ENCODE results near the gene TMPRSS4.
"Not testable (repeated sequence)": the region's sequence is repeated elsewhere in the genome, so short reads cannot be mapped to it uniquely, and the experiment has no call there.

The TMPRSS4 gene

DNA sequence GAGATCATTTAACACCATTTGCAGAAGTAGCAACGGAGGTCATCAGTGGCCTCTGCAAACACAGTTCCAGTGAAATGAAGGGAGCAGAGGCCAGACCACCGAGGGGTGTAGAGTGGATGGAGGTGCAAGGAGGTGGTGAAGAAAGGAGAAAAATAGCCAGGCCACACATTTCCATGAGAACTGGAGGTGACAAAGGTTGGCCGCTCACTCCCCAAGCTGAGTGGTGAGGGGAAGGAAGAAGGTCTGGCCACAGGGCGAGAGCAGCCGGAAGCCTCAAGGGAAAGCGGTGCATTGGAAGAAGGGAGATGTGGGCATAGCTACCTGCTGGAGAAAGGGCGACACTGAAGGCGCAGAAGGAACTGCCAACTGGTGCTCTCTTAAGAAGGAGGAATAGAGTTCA is 20.1 kb upstream of the TMPRSS4 start:
- DNase-seq (ENCODE audit: low read depth, low spot score), result no peak

- no peak for DNase-seq (ENCODE audit: low read depth, low spot score)
Observed at GRCh38 chr11:118057251-118058145, 19.4 kb upstream of the TMPRSS4 start.

DNA sequence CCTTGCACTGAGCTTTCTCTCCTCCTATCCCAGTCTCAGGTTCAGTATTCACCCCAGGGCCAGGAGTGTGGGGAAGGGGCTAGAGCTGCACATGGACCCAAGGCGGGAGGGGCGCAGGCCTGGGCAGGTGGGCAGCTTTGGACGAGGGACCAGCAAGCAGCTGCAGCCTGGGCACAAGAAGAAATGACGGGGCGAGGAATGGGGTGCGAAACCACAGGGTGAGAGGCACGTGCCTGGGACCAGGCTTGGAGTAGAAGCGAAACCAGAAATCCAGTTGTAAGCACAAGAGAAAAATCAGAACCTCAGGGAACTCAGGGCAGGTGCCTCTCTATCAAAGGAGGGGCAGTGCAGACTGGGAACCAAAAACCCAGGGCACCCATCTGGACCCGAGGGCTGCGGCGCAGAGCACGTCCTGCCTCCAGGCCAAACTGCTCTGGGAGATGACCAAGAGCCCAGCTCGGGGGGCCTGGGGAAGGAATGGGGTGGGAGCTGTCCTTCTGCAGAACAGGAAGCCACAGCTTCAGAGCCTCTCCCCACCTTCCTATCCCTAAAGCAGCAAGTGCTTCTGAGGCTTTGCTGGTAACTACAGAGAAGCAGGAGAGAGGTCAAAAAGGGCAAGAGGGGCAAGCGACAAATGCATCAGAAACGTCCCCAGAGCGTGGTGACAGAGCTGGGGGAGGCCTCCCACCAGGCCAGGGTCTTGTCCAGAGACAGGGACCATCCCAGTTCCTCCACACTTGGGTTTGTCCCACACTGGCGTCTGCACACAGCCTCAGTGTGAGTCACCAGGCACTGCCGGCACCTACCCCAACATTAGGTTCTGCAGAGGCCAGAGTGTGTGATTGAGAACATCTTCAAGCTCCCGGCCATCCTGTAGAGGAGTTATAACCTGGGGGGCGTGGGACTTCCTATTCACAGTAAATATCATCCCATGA is 18.3 kb upstream of the TMPRSS4 start:
- DNase-seq (ENCODE audit: low read depth, low spot score), result no peak

GRCh38 chr11:118059246-118059940 is 17.5 kb upstream of the TMPRSS4 start:
- no peak for DNase-seq (ENCODE audit: low read depth, low spot score)

DNA sequence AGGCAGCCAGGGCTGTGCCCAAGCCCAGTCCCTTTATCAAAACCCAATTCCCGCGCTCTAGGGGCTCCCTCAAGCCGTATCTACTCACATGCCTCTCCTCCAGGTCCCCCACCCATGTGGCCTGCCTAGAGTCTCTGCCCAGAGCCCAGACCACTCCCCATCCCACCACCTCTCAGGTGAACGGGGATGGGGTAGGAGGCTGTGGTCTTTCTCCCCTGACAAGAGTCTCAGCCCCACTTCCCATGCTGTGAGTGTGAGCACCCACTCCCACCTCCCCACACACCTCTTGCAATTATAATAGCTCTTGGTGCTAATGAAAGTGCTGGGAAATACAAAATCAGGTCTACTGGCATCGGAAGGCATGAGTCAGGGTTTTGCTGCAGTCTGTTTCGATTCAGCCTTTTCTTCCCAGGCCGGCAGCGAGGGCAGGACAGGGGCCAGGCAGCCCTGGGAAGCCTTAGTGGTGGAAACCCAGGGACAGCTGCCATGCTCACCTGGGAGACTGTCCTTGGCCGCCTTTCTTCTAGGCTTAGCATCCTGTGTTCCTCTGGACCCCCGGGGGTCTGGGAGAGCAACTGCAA is 16.7 kb upstream of the TMPRSS4 start:
- DNase-seq (ENCODE audit: low read depth, low spot score), result no peak

DNA sequence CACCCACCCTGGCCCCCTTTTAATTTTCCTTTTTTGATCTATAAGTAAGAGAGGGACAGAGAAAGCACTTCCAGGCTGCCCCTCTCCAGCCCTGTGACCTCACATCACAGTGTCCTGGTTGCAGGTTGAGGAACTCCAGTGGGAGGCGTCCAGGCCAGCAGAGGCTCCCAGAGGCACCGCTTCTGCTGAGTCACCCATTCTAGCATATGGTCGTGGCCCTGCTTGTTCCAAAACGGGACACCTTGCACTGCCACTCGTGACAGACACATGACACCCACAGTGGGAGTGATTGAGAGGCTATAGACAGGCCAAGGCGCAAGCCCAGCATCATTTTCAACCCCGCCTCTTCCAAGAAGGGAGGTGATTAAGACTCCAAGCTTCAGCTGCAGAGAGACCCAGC is 16.0 kb upstream of the TMPRSS4 start:
- DNase-seq (ENCODE audit: low read depth, low spot score), result no peak

DNA sequence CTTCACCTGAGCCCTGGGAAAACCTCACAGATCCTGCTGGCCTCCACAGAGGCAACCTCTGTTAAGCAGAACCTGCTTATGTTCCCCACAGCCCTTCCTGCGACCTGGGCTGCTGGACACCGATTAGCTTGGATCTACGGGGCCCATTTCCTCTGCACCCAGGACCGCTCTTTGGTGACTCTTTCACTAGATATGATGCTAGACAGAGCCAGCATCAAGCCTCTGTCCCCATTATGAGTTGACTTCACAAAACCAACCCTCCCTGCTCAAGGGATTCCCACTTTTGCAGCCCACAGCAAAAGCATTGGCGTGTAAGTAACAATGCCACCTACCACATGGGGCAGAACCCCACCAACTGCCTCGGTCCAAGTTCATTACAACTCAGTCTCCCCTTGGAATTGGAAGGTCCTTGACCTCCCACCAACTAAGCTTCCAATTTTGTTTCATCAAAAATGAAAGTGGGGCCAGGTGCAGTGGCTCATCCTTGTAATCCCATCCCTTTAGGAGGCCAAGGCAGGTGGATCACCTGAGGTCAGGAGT is 15.2 kb upstream of the TMPRSS4 start:
- DNase-seq (ENCODE audit: low read depth, low spot score), result no peak

DNA sequence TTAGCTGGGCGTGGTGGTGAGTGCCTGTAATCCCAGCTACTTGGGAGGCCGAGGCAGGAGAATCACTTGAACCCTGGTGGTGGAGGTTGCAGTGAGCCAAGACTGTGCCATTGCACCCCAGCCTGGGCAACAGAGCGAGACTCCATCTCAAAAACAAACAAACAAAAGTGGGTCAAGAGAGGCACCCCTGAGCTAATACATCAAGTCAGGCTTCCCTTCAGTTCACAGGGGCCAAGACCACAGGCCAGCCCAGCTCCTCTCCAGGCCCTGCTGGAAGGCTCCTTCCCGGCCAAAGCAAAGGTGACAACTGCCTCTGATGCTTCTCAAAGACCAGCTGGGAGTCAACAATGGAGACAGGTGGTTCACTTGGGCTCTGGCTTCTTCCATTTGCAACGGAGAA is 14.7 kb upstream of the TMPRSS4 start:
- DNase-seq (ENCODE audit: low read depth, low spot score), result not testable (repeated sequence)

GRCh38 chr11:118062631-118063030 is 14.2 kb upstream of the TMPRSS4 start:
- DNase-seq (ENCODE audit: low read depth, low spot score), result not testable (repeated sequence)

DNA sequence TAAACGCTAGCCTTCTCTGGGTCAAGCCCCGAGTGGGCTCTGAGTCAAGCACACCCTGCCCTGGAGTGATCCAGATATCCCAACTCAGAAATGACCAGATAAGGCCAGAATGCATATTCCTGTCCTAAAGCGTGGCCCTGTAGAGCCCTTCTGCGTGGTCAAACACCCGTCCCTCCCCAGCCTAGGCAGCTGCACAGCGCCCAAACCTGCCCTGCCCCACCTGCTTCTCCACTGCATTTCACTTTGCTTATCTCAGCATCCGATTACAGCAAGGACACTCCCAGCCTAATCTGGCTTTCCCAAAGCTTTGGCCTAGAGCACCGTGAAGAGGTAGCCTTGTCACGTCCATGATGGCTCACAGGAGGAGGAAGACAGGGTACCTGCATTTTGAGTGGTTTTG is 11.9 kb upstream of the TMPRSS4 start:
- DNase-seq (ENCODE audit: low read depth, low spot score), result no peak

- DNase-seq (ENCODE audit: low read depth, low spot score), result no peak
Observed at GRCh38 chr11:118065384-118065783, 11.5 kb upstream of the TMPRSS4 start.

DNA sequence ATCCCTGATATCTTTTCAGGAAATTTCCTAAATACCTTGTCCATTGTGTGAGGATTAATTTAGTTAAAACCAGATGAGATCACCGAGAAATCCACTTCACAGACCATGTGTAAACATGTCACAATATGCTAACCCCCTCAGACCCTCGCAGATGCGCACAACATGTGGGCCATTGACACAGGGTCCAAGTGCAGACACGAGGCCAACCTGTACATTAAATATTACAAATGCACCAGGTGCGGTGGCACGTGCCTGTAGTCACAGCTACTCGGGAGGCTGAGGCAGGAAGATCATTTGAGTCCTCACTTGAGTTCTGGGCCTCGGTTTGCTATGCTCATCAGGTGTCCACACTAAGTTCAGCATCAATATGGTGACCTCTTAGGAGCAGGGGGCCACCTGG is 9.9 kb upstream of the TMPRSS4 start:
- DNase-seq (ENCODE audit: low read depth, low spot score), result no peak

DNA sequence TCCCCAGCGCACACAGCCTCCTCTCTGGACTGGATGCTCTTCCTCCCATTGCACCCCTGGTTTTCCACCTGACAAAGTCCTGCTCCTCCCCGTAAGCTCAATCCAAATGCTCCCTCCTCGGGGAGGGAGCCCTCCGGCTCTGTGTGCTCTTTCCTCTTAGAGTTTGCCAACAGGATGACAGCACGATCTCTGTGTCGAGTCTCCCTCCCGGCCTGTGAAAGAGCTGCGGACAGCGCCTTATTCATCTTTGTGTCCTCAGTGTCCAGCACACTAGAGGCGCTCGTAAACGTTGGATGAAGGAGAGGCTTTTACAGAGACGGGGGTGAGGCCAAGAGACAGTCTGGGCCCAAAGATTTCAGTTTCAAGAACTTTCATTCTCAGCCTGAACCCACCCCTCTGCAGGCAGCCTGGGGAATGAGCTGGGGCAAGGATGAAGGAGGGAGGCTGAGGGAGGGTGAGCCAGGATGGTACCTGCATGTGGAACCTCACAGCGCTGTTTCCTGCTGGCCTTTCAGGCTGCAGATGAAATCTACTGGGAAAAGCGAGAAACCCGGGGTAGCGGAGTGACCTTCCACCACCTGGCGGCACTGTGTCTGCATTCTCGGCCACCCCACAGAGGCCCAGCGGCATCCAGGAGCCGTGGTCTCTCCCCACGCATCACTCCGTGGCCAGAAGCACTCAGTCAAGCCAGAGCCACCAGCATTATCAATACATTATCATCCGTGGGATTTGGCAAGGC is 8.5 kb upstream of the TMPRSS4 start:
- DNase-seq (ENCODE audit: low read depth, low spot score), result no peak

DNA sequence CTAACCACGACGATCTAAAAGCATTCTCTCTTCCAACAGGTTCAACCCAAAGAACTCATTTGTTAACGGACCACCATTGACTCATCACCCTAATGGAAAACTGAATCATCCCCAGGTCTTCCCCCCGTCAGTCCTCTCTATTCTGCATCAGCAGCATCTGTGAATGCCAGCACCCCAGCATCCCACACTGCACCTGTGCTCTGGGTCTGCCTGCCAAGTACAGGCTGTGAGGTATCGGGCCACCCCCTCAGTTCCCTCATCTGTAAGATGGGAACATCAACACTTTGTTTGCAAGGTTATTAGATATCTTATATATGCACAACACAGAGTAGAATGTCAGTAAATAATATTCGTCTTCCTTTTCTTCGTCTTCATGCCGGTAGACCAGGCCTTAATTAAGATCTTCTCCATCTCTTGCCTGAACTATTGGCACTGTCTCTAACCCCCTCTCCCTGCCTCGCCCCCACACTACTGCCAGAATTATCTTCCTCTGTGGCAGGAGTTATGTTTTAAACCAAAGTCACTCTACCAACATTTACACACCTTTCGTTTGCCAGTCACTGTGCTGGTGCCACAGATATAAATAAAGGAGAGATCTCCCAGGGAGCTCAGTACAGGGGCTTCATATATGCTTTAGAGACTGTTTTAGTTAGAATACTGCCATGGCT is 7.8 kb upstream of the TMPRSS4 start:
- no peak for DNase-seq (ENCODE audit: low read depth, low spot score)

GRCh38 chr11:118071416-118072030 is 5.4 kb upstream of the TMPRSS4 start:
- no peak for DNase-seq (ENCODE audit: low read depth, low spot score)

DNA sequence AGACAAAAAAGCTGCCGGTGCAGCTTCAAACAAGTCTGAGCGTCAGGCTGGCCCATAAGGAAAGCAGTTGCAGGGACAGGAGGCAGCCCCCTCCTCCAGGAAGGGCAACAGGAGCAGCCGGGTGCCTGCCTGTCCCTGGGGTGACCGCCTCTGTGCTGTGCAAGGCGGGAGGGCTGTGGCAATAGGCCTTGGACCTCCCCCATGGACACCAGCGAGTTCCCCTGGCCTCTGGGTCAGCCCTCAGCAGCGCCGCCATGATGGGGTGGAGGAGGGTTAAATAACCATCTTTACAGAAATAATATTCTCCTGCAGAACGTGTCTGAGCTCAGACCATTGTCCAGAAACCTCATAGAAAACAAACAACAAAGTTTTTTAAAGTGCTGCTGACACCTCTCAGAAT is 3.3 kb upstream of the TMPRSS4 start:
- DNase-seq (ENCODE audit: low read depth, low spot score), result no peak

DNA sequence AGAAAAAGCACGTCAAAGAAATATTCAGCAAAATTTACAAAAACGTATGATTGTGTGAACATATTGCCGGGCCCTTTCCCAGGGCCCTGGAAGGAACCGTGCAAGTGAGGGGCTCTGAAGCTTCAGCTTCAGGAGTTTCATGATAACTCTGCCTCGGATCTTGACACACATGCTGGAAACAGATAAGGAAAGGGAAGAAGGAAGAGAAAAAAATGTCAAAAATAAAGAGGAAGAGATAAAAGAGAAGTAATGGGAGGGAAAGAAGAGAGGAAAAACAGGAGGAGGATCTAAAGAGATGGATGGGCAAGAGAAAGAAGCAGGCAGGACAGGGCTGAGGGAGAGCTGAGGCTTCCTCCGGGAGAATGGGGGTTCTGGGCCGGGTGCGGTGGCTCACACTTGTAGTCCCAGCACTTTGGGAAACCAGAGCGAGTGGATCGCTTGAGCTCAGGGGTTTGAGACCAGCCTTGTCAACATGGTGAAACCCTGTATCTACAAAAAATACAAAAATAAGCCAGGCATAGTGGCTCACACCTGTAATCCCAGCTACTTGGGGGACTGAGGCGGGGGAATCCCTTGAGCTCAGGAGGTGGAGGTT is 2.7 kb upstream of the TMPRSS4 start:
- DNase-seq (ENCODE audit: low read depth, low spot score), result no peak

- no peak for DNase-seq (ENCODE audit: low read depth, low spot score)
Observed at GRCh38 chr11:118074785-118075184, 2.1 kb upstream of the TMPRSS4 start.

DNA sequence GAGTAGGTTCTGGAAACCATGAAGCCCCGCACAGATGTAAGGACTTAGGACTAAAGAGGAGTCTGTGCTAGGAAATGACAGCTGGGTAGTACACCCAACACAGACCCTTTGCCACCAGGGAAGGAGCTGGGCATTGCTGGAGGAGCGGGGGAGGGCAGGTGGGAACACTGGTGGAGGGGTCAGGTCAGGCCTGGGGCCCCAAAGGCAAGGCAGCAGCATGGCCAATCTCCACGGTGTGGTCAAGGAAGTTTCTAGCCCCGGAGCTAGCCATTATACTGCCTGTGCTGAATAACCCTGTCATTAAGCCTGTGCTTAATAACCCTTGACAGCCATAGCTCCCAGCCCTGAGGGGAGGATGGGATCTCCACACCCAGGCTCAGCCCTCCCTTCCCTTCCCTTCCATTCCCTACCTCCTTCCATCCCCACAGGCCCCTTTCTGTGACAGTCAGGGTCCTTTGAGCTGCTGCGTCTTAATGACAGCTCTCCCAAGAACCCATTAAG is 2.1 kb downstream of the TMPRSS4 start:
- DNase-seq (ENCODE audit: low read depth, low spot score), result no peak

Measured in activated naive CD8-positive, alpha-beta T cell treated with anti-CD3 and anti-CD28 coated beads, Interleukin-2, amount 50 U/mL, for 16 hours (primary cell).